T follicular helper cell (primary cell): Measurements from ENCODE around the gene NAPSA.

ENCODE experiments used
- DNase-seq: peaks from one replicate; pipeline ENCODE4 v3.0.0-alpha.2; 2020; ENCODE audit warnings: low read depth

NAPSA gene

GRCh38 chr19:50314724-50315708, 50.4 kb downstream of the NAPSA start:
- DNase-seq = no peak

GRCh38 chr19:50313812-50314536, 51.5 kb downstream of the NAPSA start:
- no peak for DNase-seq

GRCh38 chr19:50312967-50313811, 52.2 kb downstream of the NAPSA start:
- DNase-seq = no peak

- DNase-seq = no peak
These were observed 53.5 kb downstream of the NAPSA start for GRCh38 chr19:50311723-50312635.

DNA sequence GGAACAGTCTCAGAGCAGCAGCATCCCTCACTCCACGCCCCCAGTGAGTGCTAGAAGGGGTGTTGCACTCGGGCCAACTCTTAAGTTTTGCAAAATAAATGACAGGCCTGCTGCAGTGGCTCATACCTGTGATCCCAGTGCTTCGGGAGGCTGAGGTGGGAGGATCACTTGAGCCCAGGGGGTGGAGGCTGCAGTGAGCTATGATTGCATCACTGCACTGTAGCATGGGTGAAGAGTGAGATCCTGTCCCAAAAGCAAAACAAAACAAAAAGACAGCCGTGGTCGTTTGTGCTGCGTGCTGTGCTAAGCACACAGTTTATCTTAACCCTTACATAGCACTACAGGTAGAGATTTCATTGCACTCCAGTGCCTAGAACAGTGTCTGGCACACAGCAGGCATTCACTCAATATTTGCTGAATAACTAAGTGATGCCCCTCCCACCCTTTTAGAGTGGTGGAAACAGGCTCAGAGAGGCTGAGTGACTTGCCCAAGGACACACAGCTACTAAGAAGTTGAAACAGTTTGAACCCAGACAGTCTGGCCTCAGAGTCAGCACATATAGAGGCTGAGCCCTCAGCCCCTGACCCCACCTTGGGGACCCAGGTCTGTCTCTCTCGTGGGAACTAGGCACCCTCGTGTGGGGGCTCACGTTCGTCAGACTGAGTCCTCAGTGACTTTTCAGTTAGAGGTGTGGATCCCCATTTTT, 54.5 kb downstream of the NAPSA start:
- no peak for DNase-seq

DNA sequence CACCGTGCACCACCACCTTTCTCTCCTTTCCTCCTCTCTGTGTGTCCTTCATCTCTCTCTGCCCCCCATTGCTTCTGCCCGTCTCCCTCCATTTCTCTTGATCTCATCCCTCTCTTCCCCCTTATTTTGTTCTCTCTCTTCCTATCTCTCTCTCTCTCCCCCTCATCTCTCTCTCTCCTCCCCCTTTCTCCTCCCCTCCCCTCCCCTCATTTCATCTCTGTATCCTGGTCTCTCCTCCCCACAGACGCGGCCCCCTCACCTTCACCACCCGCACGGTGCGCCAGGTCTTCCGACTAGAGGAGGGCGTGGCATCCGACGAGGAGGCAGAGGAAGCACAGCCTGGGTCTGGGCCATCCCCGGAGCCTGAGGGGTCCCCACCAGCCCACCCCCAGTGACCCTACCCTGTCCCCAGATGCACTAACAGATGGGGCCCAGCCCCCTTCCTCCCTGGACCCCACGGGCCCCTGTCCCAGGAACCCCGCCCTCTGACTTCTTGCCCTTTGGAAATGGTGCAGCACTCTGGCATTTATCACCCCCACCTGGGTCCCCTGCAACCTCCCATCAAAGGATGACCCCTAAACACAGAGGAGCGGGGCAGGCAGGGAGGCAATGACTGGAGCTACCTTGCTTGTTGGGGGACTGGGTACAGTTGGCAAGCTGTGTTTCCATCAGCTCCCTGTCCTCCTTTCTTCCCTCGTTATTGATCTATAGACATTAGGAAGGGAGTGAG, 55.9 kb downstream of the NAPSA start:
- no peak for DNase-seq

DNA sequence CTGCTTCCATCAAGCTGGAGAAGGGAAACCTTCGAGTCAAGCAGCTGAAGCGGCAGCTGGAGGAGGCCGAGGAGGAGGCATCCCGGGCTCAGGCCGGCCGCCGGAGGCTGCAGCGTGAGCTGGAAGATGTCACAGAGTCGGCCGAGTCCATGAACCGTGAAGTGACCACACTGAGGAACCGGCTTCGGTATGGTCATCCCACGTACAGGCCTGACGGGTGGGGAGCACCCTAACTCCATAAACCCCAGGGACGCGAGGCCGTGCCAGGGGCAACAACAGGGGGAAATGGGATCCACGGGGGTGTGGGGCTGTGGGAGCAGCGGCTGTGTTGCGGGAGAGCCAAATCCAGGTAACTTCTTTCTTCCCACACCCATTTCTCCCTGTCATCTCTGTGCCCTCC, 56.4 kb downstream of the NAPSA start:
- DNase-seq = no peak
